ENCODE measurements around the gene NUCKS1. TPM values are rescaled to one million over a fixed set of nuclear protein-coding genes. Genes with fewer than 3 reads are reported as not detected.

Gene NUCKS1
- total RNA-seq, 1 donor from 2014 or later = 124 TPM

DNA sequence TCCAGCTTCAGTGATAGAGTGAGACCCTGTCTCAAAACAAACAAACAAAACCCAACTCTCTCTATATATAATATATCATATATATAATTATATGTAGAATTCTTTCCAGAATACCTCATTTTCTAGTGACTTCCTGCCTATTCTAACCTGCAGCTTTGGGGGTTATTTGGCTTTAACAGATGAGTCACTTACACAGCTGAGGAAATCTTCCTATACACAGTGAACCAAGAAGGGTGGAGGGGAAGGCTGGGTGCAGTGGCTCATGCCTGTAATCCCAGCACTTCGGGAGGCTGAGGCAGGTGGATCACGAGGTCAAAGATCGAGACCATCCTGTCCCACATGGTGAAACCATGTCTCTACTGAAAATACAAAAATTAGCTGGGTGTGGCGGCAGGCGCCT lies 16.1 kb upstream of the NUCKS1 start:
- Mint-ChIP-seq H3K9me3 (ENCODE audit: unreplicated experiment) (no peaks in the 10 kb centered on the region), H3K36me3 (ENCODE audit: unreplicated experiment) (no peaks in the 10 kb centered on the region), H3K4me3 (ENCODE audit: unreplicated experiment) (no peak overlapping the region)

DNA sequence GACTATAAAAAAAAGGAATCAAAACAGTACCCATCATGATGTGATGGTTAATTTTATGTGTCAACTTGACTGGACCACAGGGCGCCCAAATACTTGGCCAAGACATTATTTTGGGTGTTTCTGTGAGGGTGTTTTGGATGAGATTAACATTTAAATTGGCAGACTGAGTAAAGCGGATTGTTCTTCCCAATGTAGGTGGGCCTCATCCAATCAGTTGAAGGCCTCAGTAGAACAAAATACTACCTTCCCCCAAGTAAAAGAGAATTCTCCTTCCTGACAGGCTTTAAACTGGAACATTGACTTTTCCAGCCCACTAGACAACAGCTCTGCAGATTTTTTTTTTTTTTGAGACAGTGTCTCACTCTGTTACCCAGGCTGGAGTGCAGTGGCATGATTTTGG lies 14.6 kb upstream of the NUCKS1 start:
- no peaks in the 10 kb centered on the region for H3K4me1 Mint-ChIP-seq (ENCODE audit: low read depth, unreplicated experiment)
- H3K27me3 Mint-ChIP-seq (ENCODE audit: unreplicated experiment) = peaks cover 3% of the 10 kb centered on the region
- no peaks in the 10 kb centered on the region for H3K9me3 Mint-ChIP-seq (ENCODE audit: unreplicated experiment)
- H3K27ac Mint-ChIP-seq (ENCODE audit: unreplicated experiment) = no peak overlapping the region
- H3K36me3 Mint-ChIP-seq (ENCODE audit: unreplicated experiment) = no peaks in the 10 kb centered on the region
- TF ChIP-seq, protein P1, sequence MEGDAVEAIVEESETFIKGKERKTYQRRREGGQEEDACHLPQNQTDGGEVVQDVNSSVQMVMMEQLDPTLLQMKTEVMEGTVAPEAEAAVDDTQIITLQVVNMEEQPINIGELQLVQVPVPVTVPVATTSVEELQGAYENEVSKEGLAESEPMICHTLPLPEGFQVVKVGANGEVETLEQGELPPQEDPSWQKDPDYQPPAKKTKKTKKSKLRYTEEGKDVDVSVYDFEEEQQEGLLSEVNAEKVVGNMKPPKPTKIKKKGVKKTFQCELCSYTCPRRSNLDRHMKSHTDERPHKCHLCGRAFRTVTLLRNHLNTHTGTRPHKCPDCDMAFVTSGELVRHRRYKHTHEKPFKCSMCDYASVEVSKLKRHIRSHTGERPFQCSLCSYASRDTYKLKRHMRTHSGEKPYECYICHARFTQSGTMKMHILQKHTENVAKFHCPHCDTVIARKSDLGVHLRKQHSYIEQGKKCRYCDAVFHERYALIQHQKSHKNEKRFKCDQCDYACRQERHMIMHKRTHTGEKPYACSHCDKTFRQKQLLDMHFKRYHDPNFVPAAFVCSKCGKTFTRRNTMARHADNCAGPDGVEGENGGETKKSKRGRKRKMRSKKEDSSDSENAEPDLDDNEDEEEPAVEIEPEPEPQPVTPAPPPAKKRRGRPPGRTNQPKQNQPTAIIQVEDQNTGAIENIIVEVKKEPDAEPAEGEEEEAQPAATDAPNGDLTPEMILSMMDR (IDR thresholded peaks at IDR 0.05; ENCODE audit: partially characterized antibody, unreplicated experiment) = no peak
- no peak for DNase-seq
- no peak overlapping the region for H3K4me3 Mint-ChIP-seq (ENCODE audit: unreplicated experiment)

More for the DNA sequence above, 16.1 kb upstream of the NUCKS1 start:
- Mint-ChIP-seq H3K4me1 (ENCODE audit: low read depth, unreplicated experiment) (no peaks in the 10 kb centered on the region), H3K27ac (ENCODE audit: unreplicated experiment) (no peak overlapping the region), H3K27me3 (ENCODE audit: unreplicated experiment) (peaks cover 3% of the 10 kb centered on the region)
- TF ChIP-seq, protein P1 (IDR thresholded peaks at IDR 0.05; ENCODE audit: partially characterized antibody, unreplicated experiment) = no peak
- DNase-seq = no peak

DNA sequence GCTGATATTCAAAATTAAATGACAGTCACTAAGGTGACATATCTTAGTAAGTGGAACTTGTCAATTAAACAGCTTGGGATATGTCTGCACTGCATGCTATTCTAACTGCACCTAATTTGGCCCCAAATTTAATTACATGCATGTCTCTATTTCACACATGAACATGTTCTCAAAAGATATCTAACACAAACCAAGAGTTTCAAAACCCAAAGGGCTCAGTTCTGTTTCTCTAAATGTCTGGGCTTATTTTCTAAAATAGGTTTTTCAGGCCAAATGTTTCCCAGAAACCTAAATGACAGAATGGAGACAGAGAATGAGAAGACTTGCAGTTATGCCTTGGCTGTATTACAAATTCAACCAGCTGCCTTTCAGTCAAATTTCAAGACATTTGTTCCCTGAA lies 14.0 kb upstream of the NUCKS1 start:
- no peak for DNase-seq
- Mint-ChIP-seq H3K4me3 (ENCODE audit: unreplicated experiment) (no peak overlapping the region), H3K27me3 (ENCODE audit: unreplicated experiment) (peaks cover 3% of the 10 kb centered on the region), H3K9me3 (ENCODE audit: unreplicated experiment) (no peaks in the 10 kb centered on the region), H3K36me3 (ENCODE audit: unreplicated experiment) (no peaks in the 10 kb centered on the region), H3K27ac (ENCODE audit: unreplicated experiment) (no peak overlapping the region), H3K4me1 (ENCODE audit: low read depth, unreplicated experiment) (no peaks in the 10 kb centered on the region)
- TF ChIP-seq, protein P1 (IDR thresholded peaks at IDR 0.05; ENCODE audit: partially characterized antibody, unreplicated experiment) = no peak

DNA sequence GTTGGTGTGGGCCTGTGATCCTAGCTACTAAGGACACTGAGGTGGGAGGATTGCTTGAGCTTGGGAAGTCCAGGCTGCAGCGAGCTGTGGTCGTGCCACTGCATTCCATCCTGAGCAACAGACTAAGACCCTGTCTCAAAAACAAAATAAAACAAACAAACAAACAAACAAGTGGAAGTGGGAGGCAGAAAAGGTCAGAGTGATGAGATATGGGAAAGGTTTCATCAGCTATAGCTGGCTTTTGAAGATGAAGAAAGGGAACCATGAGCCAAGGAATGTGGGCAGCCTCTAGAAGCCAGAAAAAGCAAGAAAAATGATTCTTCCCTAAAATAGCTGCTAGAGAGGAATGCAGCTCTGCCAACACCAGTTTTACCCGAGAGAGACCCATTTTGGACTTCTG lies 10.6 kb upstream of the NUCKS1 start:
- H3K9me3 Mint-ChIP-seq (ENCODE audit: unreplicated experiment) = no peaks in the 10 kb centered on the region
- no peaks in the 10 kb centered on the region for H3K36me3 Mint-ChIP-seq (ENCODE audit: unreplicated experiment)
- H3K27me3 Mint-ChIP-seq (ENCODE audit: unreplicated experiment) = peaks cover 3% of the 10 kb centered on the region
- no peak overlapping the region for H3K4me3 Mint-ChIP-seq (ENCODE audit: unreplicated experiment)
- no peak overlapping the region for H3K27ac Mint-ChIP-seq (ENCODE audit: unreplicated experiment)
- TF ChIP-seq, protein P1 (IDR thresholded peaks at IDR 0.05; ENCODE audit: partially characterized antibody, unreplicated experiment) = no peak
- no peak for DNase-seq
- no peaks in the 10 kb centered on the region for H3K4me1 Mint-ChIP-seq (ENCODE audit: low read depth, unreplicated experiment)

DNA sequence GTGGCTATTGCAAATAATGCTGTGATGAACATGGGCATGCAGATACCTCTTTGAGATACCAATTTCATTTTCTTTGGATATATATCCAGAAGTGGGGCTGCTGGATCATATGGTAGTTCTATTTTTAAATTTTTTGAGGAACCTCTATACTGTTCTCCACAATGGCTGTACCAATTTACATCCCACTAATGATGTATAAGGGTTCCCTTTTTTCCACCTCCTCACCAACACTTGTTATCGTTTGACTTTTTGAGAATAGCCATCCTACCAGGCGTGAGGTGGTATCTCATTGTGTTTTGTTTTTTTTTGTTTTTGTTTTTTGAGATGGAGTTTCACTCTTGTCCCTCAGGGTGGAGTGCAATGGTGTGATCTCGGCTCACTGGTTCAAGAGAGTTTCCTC lies 6.6 kb upstream of the NUCKS1 start:
- TF ChIP-seq, protein P1 (IDR thresholded peaks at IDR 0.05; ENCODE audit: partially characterized antibody, unreplicated experiment) = no peak
- H3K9me3 Mint-ChIP-seq (ENCODE audit: unreplicated experiment) = peaks cover 3% of the 10 kb centered on the region
- no peak overlapping the region for H3K4me3 Mint-ChIP-seq (ENCODE audit: unreplicated experiment)
- H3K36me3 Mint-ChIP-seq (ENCODE audit: unreplicated experiment) = no peaks in the 10 kb centered on the region
- H3K27me3 Mint-ChIP-seq (ENCODE audit: unreplicated experiment) = no peaks in the 10 kb centered on the region
- DNase-seq = no peak
- H3K4me1 Mint-ChIP-seq (ENCODE audit: low read depth, unreplicated experiment) = no peaks in the 10 kb centered on the region
- no peak overlapping the region for H3K27ac Mint-ChIP-seq (ENCODE audit: unreplicated experiment)
